HepG2 (cell line): ENCODE measurements around the gene C19orf44. TPM values are rescaled to one million over a fixed set of nuclear protein-coding genes. Genes with fewer than 3 reads are reported as not detected.

Experiments used
- ATAC-seq: fragments of 200-7000 bp; cut with Tn5 transposase; 3 replicates; pipeline ENCODE4 v1.9.1; 2020; ENCODE audit warnings: mild to moderate bottlenecking, moderate library complexity
- BruUV-seq: library from RNA; stranded (reverse); fragments of 400-500 nt; replicated peaks from 2 replicates; lab custom pipeline; 2021; lab: Mats Ljungman, UMichigan
- CTCF ChIA-PET: fragments of 300-600 bp; formaldehyde crosslinking; extraction: SDS; loops from one replicate; lab custom pipeline; 2021; ENCODE audit warnings: low total read pairs, inconsistent platforms, low intra/inter-chr PET ratio; lab: Yijun Ruan, JAX
- POLR2A ChIA-PET: fragments of 350-600 bp; sonication (Branson Sonifier 250); formaldehyde crosslinking; loops from one replicate; lab custom pipeline; 2020; ENCODE audit warnings: antibody characterized with exemption, inconsistent platforms; lab: Yijun Ruan, JAX
- DNase-seq: peaks from one replicate; pipeline ENCODE4 v3.0.0-alpha.2; 2015; ENCODE audit warnings: low spot score
- FAIRE-seq: peaks from 3 replicates; lab custom pipeline; 2011; peaks lifted over from hg19 to GRCh38; lab: Jason Lieb, UNC
- H2AFZ ChIP-seq: one replicate; pipeline ENCODE4 v1.6.1; 2011; ENCODE audit warnings: low read length, inconsistent platforms
- H3K27ac ChIP-seq: fragments of 300-600 bp; 3 replicates; pipeline ENCODE4 v1.8.0; 2011; ENCODE audit warnings: mixed run types, mild to moderate bottlenecking, mixed read lengths, low read length, inconsistent platforms; ENCODE audit not compliant: insufficient read depth; ENCODE audit errors: extremely low read length
- H3K27me3 ChIP-seq, 2 experiments: fragments of 200-600 bp in 1 of 2; 2 replicates in 1 of 2; 3 replicates in 1 of 2; pipeline versions ENCODE4 v1.6.0 to v1.8.0; 2011; ENCODE audit warnings: low read length in 2 of 2, mild to moderate bottlenecking in 2 of 2, moderate library complexity in 2 of 2, inconsistent platforms in 1 of 2; ENCODE audit not compliant: insufficient read depth in 2 of 2, control insufficient read depth in 1 of 2
- H3K36me3 ChIP-seq, 2 experiments: fragments of 200-600 bp in 1 of 2; replicated peaks in 1 of 2; 2 replicates in 1 of 2; 3 replicates in 1 of 2; pipeline versions ENCODE4 v1.5.1 to v1.8.0; 2011; ENCODE audit warnings: low read length in 2 of 2, inconsistent platforms in 1 of 2; ENCODE audit not compliant: insufficient read depth in 2 of 2, control insufficient read depth in 1 of 2
- H3K4me1 ChIP-seq: 2 replicates; pipeline ENCODE4 v1.5.1; 2012; ENCODE audit warnings: low read length, inconsistent platforms; ENCODE audit not compliant: insufficient read depth
- H3K4me2 ChIP-seq: 2 replicates; pipeline ENCODE4 v1.6.0; 2011; ENCODE audit warnings: low read depth, low read length, inconsistent platforms
- H3K4me3 ChIP-seq, 3 experiments: fragments of 200-600 bp in 1 of 3; sonication (generic), shearing (Covaris generic) in 1 of 3; replicated peaks in 1 of 3; 2 replicates each; pipeline ENCODE4 v1.5.1; 2011 to 2016; ENCODE audit warnings: low read length in 3 of 3, inconsistent platforms in 2 of 3, low read depth in 2 of 3, mild to moderate bottlenecking in 2 of 3, control low read depth in 1 of 3, mixed read lengths in 1 of 3; ENCODE audit not compliant: insufficient read depth in 1 of 3
- H3K79me2 ChIP-seq: one replicate; pipeline ENCODE4 v1.6.1; 2011; ENCODE audit warnings: low read length, inconsistent platforms; ENCODE audit not compliant: insufficient read depth
- H3K9ac ChIP-seq: 2 replicates; pipeline ENCODE4 v1.6.0; 2011; ENCODE audit warnings: mild to moderate bottlenecking, low read depth, low read length, inconsistent platforms; ENCODE audit not compliant: insufficient read depth
- H3K9me3 ChIP-seq: 2 replicates; pipeline ENCODE4 v1.5.1; 2012; ENCODE audit warnings: mild to moderate bottlenecking, low read length
- H4K20me1 ChIP-seq: 2 replicates; pipeline ENCODE4 v1.6.0; 2011; ENCODE audit warnings: inconsistent platforms, mild to moderate bottlenecking, low read length, moderate library complexity; ENCODE audit not compliant: insufficient read depth
- AHR ChIP-seq: IDR thresholded peaks from 2 replicates; pipeline ENCODE4 v1.6.1; 2018; ENCODE audit warnings: missing genetic modification reagents, missing compliant biosample characterization
- ARID4A ChIP-seq: sonication (generic); formaldehyde crosslinking; IDR thresholded peaks from 2 replicates; pipeline ENCODE4 v1.5.0; 2020; ENCODE audit warnings: mild to moderate bottlenecking, missing genetic modification reagents, borderline replicate concordance
- CENPBD1 ChIP-seq: sonication (generic); formaldehyde crosslinking; IDR thresholded peaks from 2 replicates; pipeline ENCODE4 v1.8.0; 2022; ENCODE audit warnings: missing genetic modification reagents, low read depth, mild to moderate bottlenecking, borderline replicate concordance
- MAX ChIP-seq: IDR thresholded peaks from 2 replicates; pipeline ENCODE4 v1.6.1; 2012; ENCODE audit warnings: inconsistent platforms
- MYC ChIP-seq: sonication (generic); formaldehyde crosslinking; IDR thresholded peaks from 2 replicates; pipeline ENCODE4 v1.9.0; 2021; ENCODE audit warnings: missing genetic modification reagents, borderline replicate concordance
- NFE2L2 ChIP-seq: fragments of 150-350 bp; IDR thresholded peaks from 2 replicates; pipeline ENCODE4 v1.6.1; 2014; ENCODE audit warnings: low read length
- NONO ChIP-seq, 2 experiments: fragments of 450-650 bp in 1 of 2; sonication (generic) in 1 of 2; formaldehyde crosslinking in 1 of 2; IDR thresholded peaks in 1 of 2; conservative IDR thresholded peaks in 1 of 2; 2 replicates each; pipeline versions ENCODE4 v1.6.1 to v1.8.0; 2017 to 2022; ENCODE audit warnings: mild to moderate bottlenecking in 1 of 2, missing genetic modification reagents in 1 of 2, moderate library complexity in 1 of 2
- RXRA ChIP-seq: sonication (generic); formaldehyde crosslinking; IDR thresholded peaks from 2 replicates; pipeline ENCODE4 v1.5.1; 2020; ENCODE audit warnings: missing genetic modification reagents
- ZNF263 ChIP-seq: sonication (generic); formaldehyde crosslinking; IDR thresholded peaks from 2 replicates; pipeline ENCODE4 v1.4.0; 2020; ENCODE audit warnings: missing genetic modification reagents
- ZNF296 ChIP-seq: sonication (generic); formaldehyde crosslinking; conservative IDR thresholded peaks from 2 replicates; pipeline ENCODE4 v1.5.0; 2020; ENCODE audit warnings: mild to moderate bottlenecking, missing genetic modification reagents
- WGBS: methylation state at CpG from one replicate; pipeline ENCODE4 v1.1.6; 2017; ENCODE audit warnings: low lambda C conversion rate; 5-methylcytosine and 5-hydroxymethylcytosine counted together
- in situ Hi-C: cut with HindIII; loops from 2 replicates; pipeline ENCODE4 v1.10.0; 2017; ENCODE audit warnings: low pct_unique_long_range_greater_than_20kb; ENCODE audit not compliant: extremely low pct_ligation_motif_present
- intact Hi-C: fragments of 100-400 bp; cut with micrococcal nuclease; formaldehyde crosslinking; loops from one replicate; pipeline ENCODE4 v1.10.0; 2022; ENCODE audit not compliant: unreplicated experiment
- polyA plus RNA-seq, 8 experiments: library from polyadenylated mRNA; depleted of rRNA in 3 of 8; stranded (reverse) in 7 of 8; unstranded in 1 of 8; fragments of >200 nt; fragmentation: Illumina TruSeq in 4 of 8; extraction: Trizol in 4 of 8; gene quantifications; 2 replicates each; pipeline versions ENCODE4 v1.2.1 to v1.2.3, GENCODE V29; 2011 to 2016; ENCODE audit warnings: low read depth in 4 of 8, missing spikeins in 1 of 8, mixed read lengths in 1 of 8; ENCODE audit not compliant: insufficient read depth in 1 of 8
- total RNA-seq, 5 experiments: library from RNA; depleted of rRNA; stranded (reverse); fragments of >200 nt; fragmentation: Illumina TruSeq; extraction: Trizol; gene quantifications; 2 replicates each; pipeline ENCODE4 v1.2.3, GENCODE V29; 2016; ENCODE audit warnings: low read depth in 1 of 5

C19orf44 gene
- total and polyA plus RNA-seq, 2 of the 13 experiments (the other 11 are each of a cell fraction or from before 2014, with no cell fraction given): 3.2 to 4.3 TPM

GRCh38 chr19:16456652-16457194, 39.5 kb upstream of the C19orf44 start:
- no peak for TF ChIP-seq AHR (CRISPR knock-in tag)
- TF ChIP-seq NONO (IDR thresholded peaks at IDR 0.05): no peak
- TF ChIP-seq NONO (CRISPR knock-in tag; conservative IDR thresholded peaks at IDR 0.05): 0 out of 2 replicates have a peak, but pooled peaks have one; percentile 6
- TF ChIP-seq ZNF296: no peak
- Histone ChIP-seq H3K79me2 (peaks cover 89% of the 10 kb centered on the region), H4K20me1 (peaks cover 6% of the 10 kb centered on the region; the same call in 1 of the 2 replicates), H2AFZ (no peak overlapping the region), H3K27ac (peak overlapping the region; percentile 31), H3K9ac (no peak overlapping the region), H3K4me2 (peak overlapping the region; percentile 72; the same call in 1 of the 2 replicates), H3K9me3 (no peaks in the 10 kb centered on the region), H3K27me3 (no peaks in the 10 kb centered on the region), H3K4me3 (no peak overlapping the region), H3K4me1 (peaks cover 49% of the 10 kb centered on the region), H3K36me3 (peaks cover 1 to 3% of the 10 kb centered on the region in 2 experiments; a peak in 1 of 5 replicates)
- ATAC-seq (no peak), FAIRE-seq (no peak), DNase-seq (no peak)
- WGBS: 91% methylated on average over 11 of the region's 11 CpGs
- in situ Hi-C loops (no loop called here), intact Hi-C loops (no loop called here)
- CTCF ChIA-PET: no interaction called here
- BruUV-seq: no TSS peak
- POLR2A ChIA-PET: interaction anchor here (1.0 to 1.8 kb wide), 3 partner anchors 12 to 40 kb away, joined by 4 to 5 read pairs (median 4); partner anchors contain the start of genes C19orf44 and CALR3

DNA sequence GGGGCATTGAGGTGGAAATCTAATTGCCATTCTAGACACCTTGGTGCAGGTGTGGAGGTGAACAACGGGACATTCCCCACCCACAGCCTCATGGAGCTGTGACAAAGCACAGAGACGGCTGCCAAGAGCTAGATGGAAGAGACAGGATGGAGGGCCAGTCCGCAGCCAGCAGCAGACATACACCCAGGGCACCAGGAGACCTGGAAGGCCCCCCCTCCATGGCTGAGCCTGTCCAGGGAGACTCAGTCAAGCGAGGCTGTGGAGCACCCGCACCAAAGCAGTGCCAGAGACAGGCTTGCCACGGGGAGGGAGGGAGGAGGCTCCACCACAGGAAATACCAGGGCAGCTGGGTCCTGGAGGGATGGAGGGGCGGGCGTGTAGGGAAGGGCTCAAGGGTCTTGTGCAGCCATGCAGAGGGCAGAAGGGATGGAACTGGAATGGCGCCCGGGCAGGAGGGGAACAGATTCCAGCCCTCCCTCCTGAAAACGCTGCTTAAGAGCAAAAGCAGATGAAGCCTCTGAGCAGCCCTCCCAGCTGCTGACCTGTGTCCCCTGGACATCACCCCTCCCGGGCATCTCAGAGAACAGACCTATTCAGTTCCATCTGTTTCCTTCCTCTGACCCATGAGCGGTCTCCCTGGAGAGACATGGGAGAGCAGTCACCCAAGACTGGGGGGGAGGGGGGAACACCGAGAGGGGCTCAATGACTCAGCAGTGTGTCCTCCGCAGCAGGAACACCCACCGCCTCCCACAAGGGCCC, 38.8 kb upstream of the C19orf44 start:
- WGBS: 35% methylated on average over 14 of the region's 16 CpGs
- H2AFZ ChIP-seq: no peak overlapping the region
- H3K4me2 ChIP-seq: peak overlapping the region; percentile 72
- H4K20me1 ChIP-seq: peaks cover 6% of the 10 kb centered on the region; the same call in 1 of the 2 replicates
- H3K9me3 ChIP-seq: no peaks in the 10 kb centered on the region
- ATAC-seq (peak; percentile 56), FAIRE-seq (no peak), DNase-seq (peak; percentile 24)
- peaks cover 89% of the 10 kb centered on the region for H3K79me2 ChIP-seq
- H3K9ac ChIP-seq: peak overlapping the region; percentile 26
- H3K27ac ChIP-seq: peak overlapping the region; percentile 50
- H3K27me3 ChIP-seq: no peaks in the 10 kb centered on the region
- ChIA-PET POLR2A (interaction anchor here (1.0 to 1.8 kb wide), 5 partner anchors 10 to 39 kb away, joined by 3 to 5 read pairs (median 4); partner anchors contain the start of genes C19orf44 and CALR3), CTCF (no interaction called here)
- intact Hi-C loops: no loop called here
- H3K4me1 ChIP-seq: peaks cover 55% of the 10 kb centered on the region
- in situ Hi-C loops: no loop called here
- H3K4me3 ChIP-seq: peak overlapping the region in 2 of 3 experiments; percentile 8 to 61; a peak in 2 of 6 replicates
- no TSS peak for BruUV-seq
- peaks cover 1 to 3% of the 10 kb centered on the region in 2 experiments; a peak in 1 of 5 replicates for H3K36me3 ChIP-seq
- TF ChIP-seq ARID4A (0 out of 2 replicates have a peak, but pooled peaks have one; percentile 29), ZNF263 (CRISPR knock-in tag) (0 out of 2 replicates have a peak, but pooled peaks have one; percentile 18), CENPBD1 (CRISPR knock-in tag) (no peak), NFE2L2 (peak; percentile 21; the same call in 1 of the 2 replicates), MYC (0 out of 2 replicates have a peak, but pooled peaks have one; percentile 21), MAX (peak; percentile 30; the same call in 1 of the 2 replicates), RXRA (CRISPR knock-in tag) (no peak)
